IPS-20b (cell line): ENCODE results near the gene ZNF493.
A peak's percentile ranks its signal among the peaks of the same experiment; 100 is the strongest.

Experiments
- H3K27ac ChIP-seq: one replicate; pipeline ENCODE4 v1.5.1; 2013; ENCODE audit warnings: low read length
- H3K27me3 ChIP-seq: 2 replicates; pipeline ENCODE4 v1.6.1; 2013; ENCODE audit warnings: mild to moderate bottlenecking, low read length, inconsistent platforms; ENCODE audit not compliant: insufficient read depth
- H3K36me3 ChIP-seq: 2 replicates; pipeline ENCODE4 v1.6.1; 2013; ENCODE audit warnings: low read depth, mild to moderate bottlenecking, inconsistent platforms, low read length, moderate library complexity; ENCODE audit not compliant: insufficient read depth
- H3K4me1 ChIP-seq: 2 replicates; pipeline ENCODE4 v1.6.1; 2013; ENCODE audit warnings: mild to moderate bottlenecking, control low read depth, inconsistent platforms, low read length, moderate library complexity; ENCODE audit not compliant: insufficient read depth
- H3K4me3 ChIP-seq: 2 replicates; pipeline ENCODE4 v1.5.1; 2013; ENCODE audit warnings: mild to moderate bottlenecking, low read length, inconsistent platforms
- H3K9ac ChIP-seq: 2 replicates; pipeline ENCODE4 v1.6.1; 2013; ENCODE audit warnings: low read depth, mild to moderate bottlenecking, inconsistent platforms, low read length, moderate library complexity
- H3K9me3 ChIP-seq: 2 replicates; pipeline ENCODE4 v1.6.1; 2013; ENCODE audit warnings: mild to moderate bottlenecking, low read depth, low read length, inconsistent platforms; ENCODE audit not compliant: insufficient read depth

The ZNF493 gene

GRCh38 chr19:21423057-21424041, 26.4 kb downstream of the ZNF493 start:
- peaks cover 89% of the 10 kb centered on the region for H3K9me3 ChIP-seq
- peaks cover 11% of the 10 kb centered on the region; the same call in 1 of the 2 replicates for H3K36me3 ChIP-seq
- no peak overlapping the region for H3K27ac ChIP-seq
- peak overlapping the region; percentile 43 for H3K4me3 ChIP-seq
- no peaks in the 10 kb centered on the region for H3K27me3 ChIP-seq
- no peak overlapping the region for H3K9ac ChIP-seq
- H3K4me1 ChIP-seq: no peaks in the 10 kb centered on the region

DNA sequence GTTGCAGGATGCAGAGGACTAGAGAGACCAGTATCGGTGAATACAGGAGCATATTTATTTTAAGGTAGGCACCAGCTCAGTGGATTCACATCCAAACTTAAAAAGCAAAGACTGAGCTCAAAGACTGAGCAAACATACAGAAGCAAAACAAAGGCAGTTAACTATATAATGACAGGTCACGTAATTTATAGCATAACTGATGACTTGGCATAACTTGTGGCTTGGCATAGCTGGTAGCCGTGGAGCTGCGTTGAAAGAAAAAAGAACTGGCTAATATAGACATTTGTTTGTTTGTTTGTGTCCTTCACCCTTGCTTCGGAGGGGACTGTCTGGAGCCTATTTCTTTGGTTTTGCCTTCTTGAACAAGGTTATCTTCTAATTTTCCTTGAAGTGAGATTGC, 33.7 kb downstream of the ZNF493 start:
- H3K27ac ChIP-seq: no peak overlapping the region
- H3K27me3 ChIP-seq: no peaks in the 10 kb centered on the region
- no peaks in the 10 kb centered on the region for H3K4me1 ChIP-seq
- no peak overlapping the region for H3K4me3 ChIP-seq
- H3K9me3 ChIP-seq: peaks cover 38% of the 10 kb centered on the region
- no peak overlapping the region for H3K9ac ChIP-seq
- no peaks in the 10 kb centered on the region for H3K36me3 ChIP-seq

GRCh38 chr19:21432590-21432989, 35.7 kb downstream of the ZNF493 start:
- no peak overlapping the region for H3K4me3 ChIP-seq

GRCh38 chr19:21434516-21434915, 37.6 kb downstream of the ZNF493 start:
- Histone ChIP-seq H3K9me3 (peaks cover 17% of the 10 kb centered on the region), H3K36me3 (no peaks in the 10 kb centered on the region), H3K4me3 (no peak overlapping the region)

More at GRCh38 chr19:21432590-21432989, 35.7 kb downstream of the ZNF493 start:
- Histone ChIP-seq H3K36me3 (no peaks in the 10 kb centered on the region), H3K27ac (no peak overlapping the region), H3K27me3 (no peaks in the 10 kb centered on the region), H3K9ac (no peak overlapping the region), H3K4me1 (no peaks in the 10 kb centered on the region), H3K9me3 (peaks cover 26% of the 10 kb centered on the region)

DNA sequence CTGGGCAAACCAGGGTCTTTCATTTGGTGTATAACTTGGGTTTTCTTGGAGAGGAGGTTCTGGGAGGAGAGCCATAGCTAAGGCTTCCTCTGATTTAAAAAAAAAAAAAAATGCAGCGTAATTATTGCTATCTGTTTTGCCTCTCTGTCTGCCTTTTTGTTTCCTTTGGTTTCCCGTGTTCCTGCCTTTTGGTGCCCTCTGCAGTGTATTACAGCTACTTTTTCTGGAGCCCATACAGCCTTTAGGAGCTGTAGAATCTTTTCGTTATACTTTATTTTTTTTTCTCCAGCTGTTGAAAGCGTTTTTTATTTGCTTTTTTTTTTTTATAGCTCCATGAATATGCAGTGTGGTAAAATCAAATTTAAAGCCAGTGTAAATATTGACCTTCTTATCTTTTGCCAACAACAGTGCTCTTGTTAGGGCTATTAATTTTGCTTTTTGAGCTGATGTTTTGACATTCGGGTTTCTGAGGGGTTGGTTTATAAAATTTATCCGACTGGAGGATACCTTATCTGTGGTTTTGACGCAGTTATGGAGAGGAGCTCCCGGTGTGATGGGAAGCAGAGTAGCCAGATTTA, 38.1 kb downstream of the ZNF493 start:
- no peaks in the 10 kb centered on the region for H3K4me1 ChIP-seq
- H3K9me3 ChIP-seq: peaks cover 12% of the 10 kb centered on the region
- H3K36me3 ChIP-seq: no peaks in the 10 kb centered on the region
- no peak overlapping the region for H3K9ac ChIP-seq
- H3K27ac ChIP-seq: no peak overlapping the region
- no peak overlapping the region for H3K4me3 ChIP-seq
- no peaks in the 10 kb centered on the region for H3K27me3 ChIP-seq

More at GRCh38 chr19:21434516-21434915, 37.6 kb downstream of the ZNF493 start:
- Histone ChIP-seq H3K9ac (no peak overlapping the region), H3K4me1 (no peaks in the 10 kb centered on the region), H3K27me3 (no peaks in the 10 kb centered on the region), H3K27ac (no peak overlapping the region)

GRCh38 chr19:21439201-21439751, 42.3 kb downstream of the ZNF493 start:
- H3K9ac ChIP-seq: no peak overlapping the region
- H3K36me3 ChIP-seq: no peaks in the 10 kb centered on the region; the same call in 1 of the 2 replicates
- no peak overlapping the region for H3K4me3 ChIP-seq
- H3K27ac ChIP-seq: no peak overlapping the region
- H3K27me3 ChIP-seq: no peaks in the 10 kb centered on the region
- no peaks in the 10 kb centered on the region; the same call in 1 of the 2 replicates for H3K4me1 ChIP-seq
- peaks cover 17% of the 10 kb centered on the region for H3K9me3 ChIP-seq

GRCh38 chr19:21440321-21440720, 43.4 kb downstream of the ZNF493 start:
- Histone ChIP-seq H3K27ac (no peak overlapping the region), H3K27me3 (no peaks in the 10 kb centered on the region), H3K36me3 (peaks cover 6% of the 10 kb centered on the region; the same call in 1 of the 2 replicates), H3K9me3 (peaks cover 25% of the 10 kb centered on the region), H3K4me3 (no peak overlapping the region), H3K4me1 (no peaks in the 10 kb centered on the region; the same call in 1 of the 2 replicates), H3K9ac (no peak overlapping the region)

GRCh38 chr19:21451187-21451586, 54.3 kb downstream of the ZNF493 start:
- no peak overlapping the region for H3K9ac ChIP-seq
- H3K27ac ChIP-seq: no peak overlapping the region
- H3K4me1 ChIP-seq: no peaks in the 10 kb centered on the region
- H3K36me3 ChIP-seq: peaks cover 70% of the 10 kb centered on the region; the same call in 1 of the 2 replicates
- H3K9me3 ChIP-seq: peaks cover 65% of the 10 kb centered on the region
- no peaks in the 10 kb centered on the region for H3K27me3 ChIP-seq
- H3K4me3 ChIP-seq: no peak overlapping the region

- Histone ChIP-seq H3K9ac (no peak overlapping the region), H3K27ac (no peak overlapping the region), H3K4me3 (no peak overlapping the region), H3K9me3 (peaks cover 53% of the 10 kb centered on the region), H3K36me3 (peaks cover 68% of the 10 kb centered on the region; the same call in 1 of the 2 replicates), H3K4me1 (no peaks in the 10 kb centered on the region), H3K27me3 (no peaks in the 10 kb centered on the region)
Observed at GRCh38 chr19:21454901-21455300, 58.0 kb downstream of the ZNF493 start.

GRCh38 chr19:21460686-21461085, 63.8 kb downstream of the ZNF493 start:
- Histone ChIP-seq H3K9ac (no peak overlapping the region), H3K27me3 (no peaks in the 10 kb centered on the region), H3K4me1 (no peaks in the 10 kb centered on the region; the same call in 1 of the 2 replicates), H3K27ac (no peak overlapping the region), H3K36me3 (peaks cover 41% of the 10 kb centered on the region; the same call in 1 of the 2 replicates), H3K4me3 (no peak overlapping the region), H3K9me3 (peaks cover 26% of the 10 kb centered on the region)

GRCh38 chr19:21462540-21462939, 65.6 kb downstream of the ZNF493 start:
- peaks cover 25% of the 10 kb centered on the region; the same call in 1 of the 2 replicates for H3K36me3 ChIP-seq
- H3K27ac ChIP-seq: no peak overlapping the region
- peak overlapping the region; percentile 98; the same call in 1 of the 2 replicates for H3K9ac ChIP-seq
- H3K4me3 ChIP-seq: peak overlapping the region; percentile 97; the same call in 1 of the 2 replicates
- peaks cover 11% of the 10 kb centered on the region for H3K9me3 ChIP-seq
- H3K4me1 ChIP-seq: no peaks in the 10 kb centered on the region; the same call in 1 of the 2 replicates
- H3K27me3 ChIP-seq: no peaks in the 10 kb centered on the region
